Body of pancreas (tissue), 4 donors: ENCODE results near the gene HSF5.

ENCODE experiments used
- POLR2A ChIP-seq, 3 donors: fragments of 450-650 bp; IDR thresholded peaks; one replicate each; pipeline ENCODE4 v1.6.1; 2016; ENCODE audit warnings: antibody characterized with exemption in 3 of 3, mild to moderate bottlenecking in 2 of 3
- TF ChIP-seq, protein P1 (sequence below), 7 experiments: fragments of 450-650 bp in 4 of 7; fragments of 200-600 bp in 3 of 7; sonication (generic) in 3 of 7; IDR thresholded peaks; one replicate each; pipeline ENCODE4 v1.5.1; 2016 to 2019; ENCODE audit warnings: antibody characterized with exemption in 7 of 7

DNA sequence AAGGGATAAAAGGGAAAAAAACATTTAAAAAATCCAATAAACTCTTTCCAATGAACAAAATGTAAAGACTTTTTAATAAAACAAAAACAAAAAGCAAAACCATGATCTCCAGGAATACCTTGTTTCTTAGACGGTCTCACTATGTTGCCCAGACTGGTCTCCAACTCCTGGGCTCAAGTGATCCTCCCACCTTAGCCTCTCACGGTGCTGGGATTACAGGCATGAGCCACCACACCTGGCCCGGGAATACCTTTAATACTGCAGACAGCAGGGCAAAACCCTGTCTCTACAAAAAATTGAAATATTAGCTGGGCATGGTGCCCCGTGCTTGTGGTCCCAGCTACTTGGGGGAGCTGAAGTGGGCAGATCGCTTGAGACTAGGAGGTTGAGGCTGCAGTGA is 78.8 kb downstream of the HSF5 start:
- TF ChIP-seq, protein P1, sequence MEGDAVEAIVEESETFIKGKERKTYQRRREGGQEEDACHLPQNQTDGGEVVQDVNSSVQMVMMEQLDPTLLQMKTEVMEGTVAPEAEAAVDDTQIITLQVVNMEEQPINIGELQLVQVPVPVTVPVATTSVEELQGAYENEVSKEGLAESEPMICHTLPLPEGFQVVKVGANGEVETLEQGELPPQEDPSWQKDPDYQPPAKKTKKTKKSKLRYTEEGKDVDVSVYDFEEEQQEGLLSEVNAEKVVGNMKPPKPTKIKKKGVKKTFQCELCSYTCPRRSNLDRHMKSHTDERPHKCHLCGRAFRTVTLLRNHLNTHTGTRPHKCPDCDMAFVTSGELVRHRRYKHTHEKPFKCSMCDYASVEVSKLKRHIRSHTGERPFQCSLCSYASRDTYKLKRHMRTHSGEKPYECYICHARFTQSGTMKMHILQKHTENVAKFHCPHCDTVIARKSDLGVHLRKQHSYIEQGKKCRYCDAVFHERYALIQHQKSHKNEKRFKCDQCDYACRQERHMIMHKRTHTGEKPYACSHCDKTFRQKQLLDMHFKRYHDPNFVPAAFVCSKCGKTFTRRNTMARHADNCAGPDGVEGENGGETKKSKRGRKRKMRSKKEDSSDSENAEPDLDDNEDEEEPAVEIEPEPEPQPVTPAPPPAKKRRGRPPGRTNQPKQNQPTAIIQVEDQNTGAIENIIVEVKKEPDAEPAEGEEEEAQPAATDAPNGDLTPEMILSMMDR (IDR thresholded peaks at IDR 0.05): no peak
- TF ChIP-seq POLR2A (IDR thresholded peaks at IDR 0.05): no peak
